Measurements from ENCODE around the gene POLR3A.
"Not testable (repeated sequence)": the region's sequence is repeated elsewhere in the genome, so short reads cannot be mapped to it uniquely, and the experiment has no call there.

POLR3A gene

GRCh38 chr10:78070726-78071125 is 41.4 kb upstream of the POLR3A start:
- Histone ChIP-seq H3K36me3 (ENCODE audit: low read length) (no peaks in the 10 kb centered on the region), H3K9me2 (replicated peaks; ENCODE audit: insufficient read depth, low read length) (no peaks in the 10 kb centered on the region)

GRCh38 chr10:78070064-78070463 is 40.7 kb upstream of the POLR3A start:
- not testable (repeated sequence) for H3F3A ChIP-seq (ENCODE audit: insufficient read depth); H3K9me2 ChIP-seq (replicated peaks; ENCODE audit: insufficient read depth, low read length); H4K20me1 ChIP-seq (ENCODE audit: low read depth, low read length)

More at GRCh38 chr10:78070726-78071125, 41.4 kb upstream of the POLR3A start:
- H3K4me3 ChIP-seq (ENCODE audit: insufficient read depth, low read length, poor library complexity, severe bottlenecking) = no peak overlapping the region
- no peaks in the 10 kb centered on the region for H3K27me3 ChIP-seq (ENCODE audit: low read length)
- no peak overlapping the region for H3K4me2 ChIP-seq (ENCODE audit: low read depth, low read length, poor library complexity, severe bottlenecking)
- H3K27ac ChIP-seq (ENCODE audit: low read depth, low read length) = no peak overlapping the region
- H3K79me2 ChIP-seq (ENCODE audit: insufficient read depth, low read length) = no peaks in the 10 kb centered on the region
- TF ChIP-seq, protein P1, sequence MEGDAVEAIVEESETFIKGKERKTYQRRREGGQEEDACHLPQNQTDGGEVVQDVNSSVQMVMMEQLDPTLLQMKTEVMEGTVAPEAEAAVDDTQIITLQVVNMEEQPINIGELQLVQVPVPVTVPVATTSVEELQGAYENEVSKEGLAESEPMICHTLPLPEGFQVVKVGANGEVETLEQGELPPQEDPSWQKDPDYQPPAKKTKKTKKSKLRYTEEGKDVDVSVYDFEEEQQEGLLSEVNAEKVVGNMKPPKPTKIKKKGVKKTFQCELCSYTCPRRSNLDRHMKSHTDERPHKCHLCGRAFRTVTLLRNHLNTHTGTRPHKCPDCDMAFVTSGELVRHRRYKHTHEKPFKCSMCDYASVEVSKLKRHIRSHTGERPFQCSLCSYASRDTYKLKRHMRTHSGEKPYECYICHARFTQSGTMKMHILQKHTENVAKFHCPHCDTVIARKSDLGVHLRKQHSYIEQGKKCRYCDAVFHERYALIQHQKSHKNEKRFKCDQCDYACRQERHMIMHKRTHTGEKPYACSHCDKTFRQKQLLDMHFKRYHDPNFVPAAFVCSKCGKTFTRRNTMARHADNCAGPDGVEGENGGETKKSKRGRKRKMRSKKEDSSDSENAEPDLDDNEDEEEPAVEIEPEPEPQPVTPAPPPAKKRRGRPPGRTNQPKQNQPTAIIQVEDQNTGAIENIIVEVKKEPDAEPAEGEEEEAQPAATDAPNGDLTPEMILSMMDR (IDR thresholded peaks at IDR 0.05; ENCODE audit: insufficient read depth, low read length, poor library complexity, severe bottlenecking) = no peak
- no peak for TF ChIP-seq EZH2phosphoT487 (conservative IDR thresholded peaks at IDR 0.05; ENCODE audit: low read length)
- no peaks in the 10 kb centered on the region for H4K20me1 ChIP-seq (ENCODE audit: low read depth, low read length)
- H3K9me3 ChIP-seq (ENCODE audit: insufficient read depth, low read length) = no peaks in the 10 kb centered on the region
- no peak overlapping the region for H3K9ac ChIP-seq (ENCODE audit: low read length)
- no peak overlapping the region for H2AFZ ChIP-seq (ENCODE audit: low read depth, low read length, severe bottlenecking)
- H3F3A ChIP-seq (ENCODE audit: insufficient read depth) = no peaks in the 10 kb centered on the region

DNA sequence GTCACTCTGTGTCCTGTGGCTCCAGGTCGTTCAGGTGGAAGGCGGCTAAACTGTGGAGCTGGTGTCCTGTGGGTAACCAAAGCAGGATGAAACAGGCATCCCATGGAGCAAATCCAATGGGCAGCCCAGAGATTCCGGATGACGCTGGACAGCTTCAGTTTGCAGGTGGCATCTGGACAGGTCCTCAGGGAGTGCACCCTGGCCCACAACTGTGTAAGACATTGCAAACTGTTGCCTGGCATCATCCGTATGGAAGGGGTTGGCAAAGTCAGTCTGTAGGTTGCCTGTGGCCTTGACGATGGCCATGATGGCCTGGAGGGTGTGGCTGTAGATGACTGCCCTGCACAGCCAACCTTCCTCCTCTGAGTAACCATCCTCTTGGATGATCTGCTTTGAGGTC is 39.8 kb upstream of the POLR3A start:
- no peak overlapping the region for H3K4me3 ChIP-seq (ENCODE audit: insufficient read depth, low read length, poor library complexity, severe bottlenecking)
- H3K27ac ChIP-seq (ENCODE audit: low read depth, low read length) = no peak overlapping the region
- H4K20me1 ChIP-seq (ENCODE audit: low read depth, low read length) = no peaks in the 10 kb centered on the region
- H3K36me3 ChIP-seq (ENCODE audit: low read length) = no peaks in the 10 kb centered on the region
- no peaks in the 10 kb centered on the region for H3K79me2 ChIP-seq (ENCODE audit: insufficient read depth, low read length)
- no peaks in the 10 kb centered on the region for H3K9me3 ChIP-seq (ENCODE audit: insufficient read depth, low read length)
- no peak overlapping the region for H3K9ac ChIP-seq (ENCODE audit: low read length)
- TF ChIP-seq EZH2phosphoT487 (conservative IDR thresholded peaks at IDR 0.05; ENCODE audit: low read length) = no peak
- TF ChIP-seq, protein P1 (IDR thresholded peaks at IDR 0.05; ENCODE audit: insufficient read depth, low read length, poor library complexity, severe bottlenecking) = no peak
- no peaks in the 10 kb centered on the region for H3K27me3 ChIP-seq (ENCODE audit: low read length)
- no peaks in the 10 kb centered on the region for H3K9me2 ChIP-seq (replicated peaks; ENCODE audit: insufficient read depth, low read length)
- no peak overlapping the region for H3K4me2 ChIP-seq (ENCODE audit: low read depth, low read length, poor library complexity, severe bottlenecking)
- no peaks in the 10 kb centered on the region for H3F3A ChIP-seq (ENCODE audit: insufficient read depth)
- H2AFZ ChIP-seq (ENCODE audit: low read depth, low read length, severe bottlenecking) = no peak overlapping the region

More at GRCh38 chr10:78070064-78070463, 40.7 kb upstream of the POLR3A start:
- not testable (repeated sequence) for H3K9ac ChIP-seq (ENCODE audit: low read length); H3K4me2 ChIP-seq (ENCODE audit: low read depth, low read length, poor library complexity, severe bottlenecking); H2AFZ ChIP-seq (ENCODE audit: low read depth, low read length, severe bottlenecking); H3K79me2 ChIP-seq (ENCODE audit: insufficient read depth, low read length); H3K9me3 ChIP-seq (ENCODE audit: insufficient read depth, low read length); H3K27me3 ChIP-seq (ENCODE audit: low read length); H3K27ac ChIP-seq (ENCODE audit: low read depth, low read length); H3K36me3 ChIP-seq (ENCODE audit: low read length); H3K4me3 ChIP-seq (ENCODE audit: insufficient read depth, low read length, poor library complexity, severe bottlenecking)

DNA sequence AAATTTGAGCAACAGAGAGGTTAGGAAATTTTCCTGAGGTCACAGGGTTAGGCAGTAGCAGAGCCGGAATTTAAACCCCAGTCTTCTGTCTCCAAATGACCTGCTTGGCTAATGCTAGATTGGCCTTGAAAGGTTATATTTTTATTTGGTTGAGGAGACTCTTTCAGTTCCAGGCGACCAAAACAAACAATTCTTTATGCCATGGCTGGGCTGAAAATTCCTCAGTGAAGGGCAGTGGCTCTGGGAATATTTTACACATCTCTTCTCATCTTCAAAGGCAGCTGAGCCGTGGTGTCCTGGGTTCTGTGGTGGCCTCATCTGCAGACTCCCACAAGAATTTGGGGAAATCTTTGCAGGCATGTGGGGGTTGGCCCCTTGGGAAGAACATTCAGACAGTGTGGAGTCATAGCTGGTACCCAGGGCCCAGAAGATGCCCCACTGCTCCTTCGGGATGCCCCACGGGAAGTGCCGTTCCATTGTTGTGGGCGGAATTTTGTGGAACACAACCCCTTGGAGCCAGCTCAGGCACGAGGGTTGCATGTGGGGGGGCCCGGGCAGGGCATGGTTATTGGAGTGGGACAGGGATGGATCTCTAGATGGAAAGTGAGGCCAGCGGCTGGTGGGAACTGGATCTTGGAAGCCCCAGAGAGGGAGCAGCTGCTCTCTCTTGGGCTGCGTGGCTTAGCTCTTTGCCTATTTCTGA is 37.6 kb upstream of the POLR3A start:
- no peak for TF ChIP-seq EZH2phosphoT487 (conservative IDR thresholded peaks at IDR 0.05; ENCODE audit: low read length)
- TF ChIP-seq, protein P1 (IDR thresholded peaks at IDR 0.05; ENCODE audit: insufficient read depth, low read length, poor library complexity, severe bottlenecking) = no peak
- H3K9me2 ChIP-seq (replicated peaks; ENCODE audit: insufficient read depth, low read length) = no peaks in the 10 kb centered on the region
- H3K27ac ChIP-seq (ENCODE audit: low read depth, low read length) = no peak overlapping the region
- no peaks in the 10 kb centered on the region for H3F3A ChIP-seq (ENCODE audit: insufficient read depth)
- no peak overlapping the region for H3K4me3 ChIP-seq (ENCODE audit: insufficient read depth, low read length, poor library complexity, severe bottlenecking)
- no peak overlapping the region for H3K9ac ChIP-seq (ENCODE audit: low read length)
- H3K79me2 ChIP-seq (ENCODE audit: insufficient read depth, low read length) = no peaks in the 10 kb centered on the region
- H3K27me3 ChIP-seq (ENCODE audit: low read length) = no peaks in the 10 kb centered on the region
- H2AFZ ChIP-seq (ENCODE audit: low read depth, low read length, severe bottlenecking) = no peak overlapping the region
- H4K20me1 ChIP-seq (ENCODE audit: low read depth, low read length) = no peaks in the 10 kb centered on the region
- H3K9me3 ChIP-seq (ENCODE audit: insufficient read depth, low read length) = no peaks in the 10 kb centered on the region
- H3K36me3 ChIP-seq (ENCODE audit: low read length) = no peaks in the 10 kb centered on the region
- H3K4me2 ChIP-seq (ENCODE audit: low read depth, low read length, poor library complexity, severe bottlenecking) = no peak overlapping the region

Data from SU-DHL-6 (cell line).